ENCODE data around the gene PTPRK. TPM values are rescaled to one million over a fixed set of nuclear protein-coding genes. Genes with fewer than 3 reads are reported as not detected.

The PTPRK gene
- total RNA-seq, 1 experiment from 2014 or later = 94.4 TPM

DNA sequence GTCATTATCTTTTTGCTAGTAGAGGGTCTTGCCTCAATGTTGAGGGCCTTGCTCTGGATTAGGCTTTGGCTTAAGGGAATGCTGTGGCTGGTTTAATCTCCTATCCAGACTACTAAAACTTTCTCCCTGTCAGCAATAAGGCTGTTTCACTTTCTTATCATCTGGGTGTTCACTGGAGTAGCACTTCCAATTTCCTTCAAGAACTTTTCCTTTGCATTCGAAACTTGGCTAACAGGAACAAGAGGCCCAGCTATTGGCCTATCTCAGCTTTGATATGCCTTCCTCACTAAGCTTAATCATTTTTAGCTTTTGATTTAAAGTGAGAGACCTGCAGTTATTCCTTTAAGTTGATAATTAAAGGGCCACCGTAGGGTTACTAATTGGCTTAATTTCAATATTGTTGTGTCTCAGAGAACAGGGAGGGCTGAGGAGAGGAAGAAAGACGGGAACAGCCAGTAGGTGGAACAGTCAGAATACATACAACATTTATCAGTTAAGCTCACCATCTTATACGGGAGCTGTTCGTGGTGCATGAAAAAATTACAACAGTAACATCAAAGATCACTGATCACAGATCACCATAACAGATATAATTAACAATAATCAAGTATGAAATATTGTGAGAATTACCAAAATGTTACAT lies 186.7 kb downstream of the PTPRK start:
- Mint-ChIP-seq H3K9me3 (ENCODE audit: unreplicated experiment) (no peaks in the 10 kb centered on the region), H3K4me3 (ENCODE audit: unreplicated experiment) (no peak overlapping the region), H3K27ac (ENCODE audit: unreplicated experiment) (no peak overlapping the region), H3K36me3 (ENCODE audit: insufficient read depth, unreplicated experiment) (peaks cover 23% of the 10 kb centered on the region), H3K27me3 (ENCODE audit: insufficient read depth, unreplicated experiment) (no peaks in the 10 kb centered on the region), H3K4me1 (ENCODE audit: low read depth, unreplicated experiment) (peaks cover 25% of the 10 kb centered on the region)
- Histone ChIP-seq H3K4me3 (ENCODE audit: low read depth, low read length) (no peak overlapping the region), H3K36me3 (ENCODE audit: control insufficient read depth, insufficient read depth, low read length) (no peaks in the 10 kb centered on the region; the same call in 1 of the 2 replicates), H3K27me3 (replicated peaks; ENCODE audit: control insufficient read depth, insufficient read depth, low read length) (no peaks in the 10 kb centered on the region), H3K4me1 (no peaks in the 10 kb centered on the region; the same call in 1 of the 2 replicates), H3K9me3 (no peaks in the 10 kb centered on the region)
- no TSS peak for BruUV-seq (replicated peaks)
- POLR2A ChIA-PET = no interaction called here
- CTCF ChIA-PET = no interaction called here
- TF ChIP-seq, protein P1, sequence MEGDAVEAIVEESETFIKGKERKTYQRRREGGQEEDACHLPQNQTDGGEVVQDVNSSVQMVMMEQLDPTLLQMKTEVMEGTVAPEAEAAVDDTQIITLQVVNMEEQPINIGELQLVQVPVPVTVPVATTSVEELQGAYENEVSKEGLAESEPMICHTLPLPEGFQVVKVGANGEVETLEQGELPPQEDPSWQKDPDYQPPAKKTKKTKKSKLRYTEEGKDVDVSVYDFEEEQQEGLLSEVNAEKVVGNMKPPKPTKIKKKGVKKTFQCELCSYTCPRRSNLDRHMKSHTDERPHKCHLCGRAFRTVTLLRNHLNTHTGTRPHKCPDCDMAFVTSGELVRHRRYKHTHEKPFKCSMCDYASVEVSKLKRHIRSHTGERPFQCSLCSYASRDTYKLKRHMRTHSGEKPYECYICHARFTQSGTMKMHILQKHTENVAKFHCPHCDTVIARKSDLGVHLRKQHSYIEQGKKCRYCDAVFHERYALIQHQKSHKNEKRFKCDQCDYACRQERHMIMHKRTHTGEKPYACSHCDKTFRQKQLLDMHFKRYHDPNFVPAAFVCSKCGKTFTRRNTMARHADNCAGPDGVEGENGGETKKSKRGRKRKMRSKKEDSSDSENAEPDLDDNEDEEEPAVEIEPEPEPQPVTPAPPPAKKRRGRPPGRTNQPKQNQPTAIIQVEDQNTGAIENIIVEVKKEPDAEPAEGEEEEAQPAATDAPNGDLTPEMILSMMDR (IDR thresholded peaks at IDR 0.05; ENCODE audit: insufficient read depth in 1 of 2, low read depth in 1 of 2, low read length in 1 of 2, severe bottlenecking in 1 of 2, unreplicated experiment in 1 of 2) = no peak
- intact Hi-C loops (cut with micrococcal nuclease; ENCODE audit: unreplicated experiment) = no loop called here
- no peak for DNase-seq

DNA sequence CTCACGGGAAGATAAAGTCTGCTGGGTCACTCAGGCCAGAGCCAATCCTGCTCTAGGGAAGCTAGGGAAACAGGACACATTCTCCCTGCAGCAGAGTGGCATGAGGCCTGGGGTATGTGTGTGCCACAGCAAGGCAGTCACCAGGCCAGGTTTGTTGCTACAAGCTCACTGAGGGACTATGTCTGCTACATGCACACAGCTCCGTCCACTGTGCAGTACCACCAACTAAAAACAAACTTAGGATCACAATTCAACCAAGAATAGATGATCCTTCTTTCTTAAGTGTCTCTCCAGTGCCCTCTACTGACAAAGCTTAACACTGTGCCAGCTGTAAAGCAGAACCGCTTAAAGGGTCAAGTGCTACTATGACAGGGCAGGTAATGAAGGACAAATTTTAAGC lies 192.5 kb downstream of the PTPRK start:
- H3K27me3 Mint-ChIP-seq (ENCODE audit: insufficient read depth, unreplicated experiment) = no peaks in the 10 kb centered on the region
- BruUV-seq (replicated peaks) = no TSS peak
- H3K27ac Mint-ChIP-seq (ENCODE audit: unreplicated experiment) = no peak overlapping the region
- Histone ChIP-seq H3K9me3 (no peaks in the 10 kb centered on the region; the same call in 1 of the 2 replicates), H3K4me1 (no peaks in the 10 kb centered on the region), H3K36me3 (ENCODE audit: control insufficient read depth, insufficient read depth, low read length) (no peaks in the 10 kb centered on the region), H3K27me3 (replicated peaks; ENCODE audit: control insufficient read depth, insufficient read depth, low read length) (no peaks in the 10 kb centered on the region), H3K4me3 (ENCODE audit: low read depth, low read length) (no peak overlapping the region)
- peak; percentile 36 to 51 for DNase-seq
- intact Hi-C loops (cut with micrococcal nuclease; ENCODE audit: unreplicated experiment) = loop anchor here (1.0 to 10.0 kb wide), 5 partner anchors 105 to 591 kb away; no protein-coding TSS in a partner anchor
- H3K4me3 Mint-ChIP-seq (ENCODE audit: unreplicated experiment) = no peak overlapping the region
- TF ChIP-seq, protein P1 (IDR thresholded peaks at IDR 0.05; ENCODE audit: insufficient read depth in 1 of 2, low read depth in 1 of 2, low read length in 1 of 2, severe bottlenecking in 1 of 2, unreplicated experiment in 1 of 2) = peak; percentile 45 to 51
- ChIA-PET POLR2A (no interaction called here), CTCF (interaction anchor here (0.6 to 1.3 kb wide), 5 partner anchors 153 to 591 kb away, joined by 3 to 21 read pairs (median 3); no protein-coding TSS in a partner anchor)
- H3K9me3 Mint-ChIP-seq (ENCODE audit: unreplicated experiment) = no peaks in the 10 kb centered on the region
- H3K4me1 Mint-ChIP-seq (ENCODE audit: low read depth, unreplicated experiment) = peaks cover 6% of the 10 kb centered on the region
- H3K36me3 Mint-ChIP-seq (ENCODE audit: insufficient read depth, unreplicated experiment) = peaks cover 16% of the 10 kb centered on the region

DNA sequence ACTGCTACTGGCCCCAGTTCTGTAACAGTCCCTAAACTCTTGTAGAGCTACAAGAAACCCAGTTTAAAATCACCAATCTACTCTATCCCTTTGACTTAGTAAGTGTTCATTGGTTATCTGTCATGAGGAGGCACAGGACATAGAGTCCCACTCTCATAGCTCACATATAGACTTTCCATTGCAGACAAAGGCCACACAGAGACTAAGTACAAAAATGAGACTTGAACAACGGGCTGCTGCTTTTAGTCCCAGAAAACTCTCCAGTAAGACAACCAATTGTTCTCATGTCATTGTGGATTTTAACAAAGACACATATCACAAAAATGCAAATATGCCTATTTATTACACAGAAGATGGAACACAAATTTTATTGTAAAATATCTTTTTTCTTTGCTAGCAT lies 197.4 kb downstream of the PTPRK start:
- H3K36me3 ChIP-seq (ENCODE audit: control insufficient read depth, insufficient read depth, low read length) = no peaks in the 10 kb centered on the region
- H3K4me1 ChIP-seq = no peaks in the 10 kb centered on the region
- Mint-ChIP-seq H3K4me3 (ENCODE audit: unreplicated experiment) (no peak overlapping the region), H3K4me1 (ENCODE audit: low read depth, unreplicated experiment) (no peaks in the 10 kb centered on the region), H3K27me3 (ENCODE audit: insufficient read depth, unreplicated experiment) (no peaks in the 10 kb centered on the region), H3K36me3 (ENCODE audit: insufficient read depth, unreplicated experiment) (no peaks in the 10 kb centered on the region), H3K9me3 (ENCODE audit: unreplicated experiment) (no peaks in the 10 kb centered on the region), H3K27ac (ENCODE audit: unreplicated experiment) (no peak overlapping the region)
- POLR2A ChIA-PET = no interaction called here
- DNase-seq = no peak
- no TSS peak for BruUV-seq (replicated peaks)
- no peaks in the 10 kb centered on the region; the same call in 1 of the 2 replicates for H3K9me3 ChIP-seq
- no peak overlapping the region for H3K4me3 ChIP-seq (ENCODE audit: low read depth, low read length)
- CTCF ChIA-PET = no interaction called here
- intact Hi-C loops (cut with micrococcal nuclease; ENCODE audit: unreplicated experiment) = loop anchor here (10.0 kb wide), 1 partner anchor 258 kb away; no protein-coding TSS in a partner anchor
- TF ChIP-seq, protein P1 (IDR thresholded peaks at IDR 0.05; ENCODE audit: insufficient read depth in 1 of 2, low read depth in 1 of 2, low read length in 1 of 2, severe bottlenecking in 1 of 2, unreplicated experiment in 1 of 2) = no peak
- no peaks in the 10 kb centered on the region for H3K27me3 ChIP-seq (replicated peaks; ENCODE audit: control insufficient read depth, insufficient read depth, low read length)

All from Caco-2 (cell line).